Measurements from ENCODE around the gene AHRR.
A peak's percentile ranks its signal among the peaks of the same experiment; 100 is the strongest.
"Not testable (repeated sequence)": the region's sequence is repeated elsewhere in the genome, so short reads cannot be mapped to it uniquely, and the experiment has no call there.

AHRR gene

GRCh38 chr5:464446-464842 lies 142.9 kb downstream of the AHRR start:
- DNase-seq: no peak

GRCh38 chr5:464843-465590 lies 143.5 kb downstream of the AHRR start:
- no peak for DNase-seq

GRCh38 chr5:465591-466403 lies 144.3 kb downstream of the AHRR start:
- no peak for DNase-seq

- DNase-seq: no peak
These were observed 145.3 kb downstream of the AHRR start for GRCh38 chr5:466661-467310.

- DNase-seq: no peak
These were observed 146.9 kb downstream of the AHRR start for GRCh38 chr5:468401-468800.

- DNase-seq: no peak
These were observed 148.4 kb downstream of the AHRR start for GRCh38 chr5:469752-470483.

- DNase-seq: no peak
These were observed 149.6 kb downstream of the AHRR start for GRCh38 chr5:470961-471749.

GRCh38 chr5:471750-472058 lies 150.2 kb downstream of the AHRR start:
- no peak for DNase-seq

GRCh38 chr5:472076-472655 lies 150.7 kb downstream of the AHRR start:
- DNase-seq: no peak

GRCh38 chr5:472656-473550 lies 151.4 kb downstream of the AHRR start:
- peak; percentile 96 for DNase-seq

- DNase-seq: peak; percentile 73
These were observed 152.2 kb downstream of the AHRR start for GRCh38 chr5:473551-474192.

- DNase-seq: not testable (repeated sequence)
These were observed 152.8 kb downstream of the AHRR start for GRCh38 chr5:474232-474839.

GRCh38 chr5:474840-475661 lies 153.5 kb downstream of the AHRR start:
- DNase-seq: no peak

- no peak for DNase-seq
These were observed 154.2 kb downstream of the AHRR start for GRCh38 chr5:475704-476101.

GRCh38 chr5:476102-476813 lies 154.7 kb downstream of the AHRR start:
- DNase-seq: no peak

GRCh38 chr5:476814-477175 lies 155.3 kb downstream of the AHRR start:
- DNase-seq: no peak

GRCh38 chr5:477247-477646 lies 155.7 kb downstream of the AHRR start:
- no peak for DNase-seq

- DNase-seq: no peak
These were observed 156.4 kb downstream of the AHRR start for GRCh38 chr5:477871-478270.
